Measurements from ENCODE around the gene ACVR1. TPM values are rescaled to one million over a fixed set of nuclear protein-coding genes. Genes with fewer than 3 reads are reported as not detected.
A peak's percentile ranks its signal among the peaks of the same experiment; 100 is the strongest.

The ACVR1 gene
- total RNA-seq, 4 donors from 2014 or later: 17.9 to 41.4 (median 29.9) TPM

DNA sequence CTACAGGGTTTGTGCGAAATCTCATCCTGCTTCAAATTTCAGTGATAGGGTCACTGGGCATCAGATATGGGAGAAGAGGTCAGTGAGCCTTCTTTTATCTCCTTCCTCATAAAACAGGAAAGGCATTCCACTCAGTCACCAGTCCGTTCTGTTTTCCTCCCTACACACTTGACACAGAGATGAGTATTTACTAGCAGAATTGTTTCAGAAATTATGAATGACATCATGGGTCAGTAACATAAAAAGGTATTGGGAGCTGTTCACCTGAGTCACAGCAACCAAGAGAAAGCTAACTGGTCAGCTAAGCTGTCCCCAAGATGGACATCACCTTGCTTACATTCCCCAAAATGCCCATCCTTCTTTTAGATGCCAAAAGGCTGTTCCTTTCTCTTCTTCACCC, 96.3 kb downstream of the ACVR1 start:
- 22 to 58% methylated on average over 2 of the region's 2 CpGs for WGBS, 2 donors (ENCODE audit: low coverage in 1 of 2)
- TF ChIP-seq, protein P1, sequence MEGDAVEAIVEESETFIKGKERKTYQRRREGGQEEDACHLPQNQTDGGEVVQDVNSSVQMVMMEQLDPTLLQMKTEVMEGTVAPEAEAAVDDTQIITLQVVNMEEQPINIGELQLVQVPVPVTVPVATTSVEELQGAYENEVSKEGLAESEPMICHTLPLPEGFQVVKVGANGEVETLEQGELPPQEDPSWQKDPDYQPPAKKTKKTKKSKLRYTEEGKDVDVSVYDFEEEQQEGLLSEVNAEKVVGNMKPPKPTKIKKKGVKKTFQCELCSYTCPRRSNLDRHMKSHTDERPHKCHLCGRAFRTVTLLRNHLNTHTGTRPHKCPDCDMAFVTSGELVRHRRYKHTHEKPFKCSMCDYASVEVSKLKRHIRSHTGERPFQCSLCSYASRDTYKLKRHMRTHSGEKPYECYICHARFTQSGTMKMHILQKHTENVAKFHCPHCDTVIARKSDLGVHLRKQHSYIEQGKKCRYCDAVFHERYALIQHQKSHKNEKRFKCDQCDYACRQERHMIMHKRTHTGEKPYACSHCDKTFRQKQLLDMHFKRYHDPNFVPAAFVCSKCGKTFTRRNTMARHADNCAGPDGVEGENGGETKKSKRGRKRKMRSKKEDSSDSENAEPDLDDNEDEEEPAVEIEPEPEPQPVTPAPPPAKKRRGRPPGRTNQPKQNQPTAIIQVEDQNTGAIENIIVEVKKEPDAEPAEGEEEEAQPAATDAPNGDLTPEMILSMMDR (IDR thresholded peaks at IDR 0.05): no peak
- no peak for TF ChIP-seq POLR2AphosphoS5 (IDR thresholded peaks at IDR 0.05)
- no peak for TF ChIP-seq EP300 (IDR thresholded peaks at IDR 0.05)
- TF ChIP-seq POLR2A (IDR thresholded peaks at IDR 0.05): no peak
- Histone ChIP-seq H3K9me3 (no peaks in the 10 kb centered on the region), H3K4me1 (peaks cover under 1 to 31% (median 9%) of the 10 kb centered on the region in 3 donors), H3K4me3 (no peak overlapping the region), H3K36me3 (peaks cover 0 to 45% of the 10 kb centered on the region in 2 donors), H3K27me3 (no peaks in the 10 kb centered on the region), H3K27ac (no peak overlapping the region)
- ATAC-seq: no peak

GRCh38 chr2:157777427-157777826, 98.7 kb downstream of the ACVR1 start:
- 62 to 67% methylated on average over 4 of the region's 4 CpGs for WGBS, 2 donors (ENCODE audit: low coverage in 1 of 2)
- TF ChIP-seq POLR2A (IDR thresholded peaks at IDR 0.05) (no peak), POLR2AphosphoS5 (IDR thresholded peaks at IDR 0.05) (no peak)
- TF ChIP-seq, protein P1 (IDR thresholded peaks at IDR 0.05): peak; percentile 56 to 74 (median 69)
- ATAC-seq: no peak
- Histone ChIP-seq H3K4me1 (peaks cover 0 to 10% (median 0%) of the 10 kb centered on the region in 3 donors), H3K27ac (no peak overlapping the region), H3K27me3 (no peaks in the 10 kb centered on the region), H3K36me3 (peaks cover 0 to 64% of the 10 kb centered on the region in 2 donors), H3K4me3 (no peak overlapping the region), H3K9me3 (no peaks in the 10 kb centered on the region)

- 30 to 100% methylated on average over 1 of the region's 1 CpG for WGBS, 2 donors (ENCODE audit: low coverage in 1 of 2)
- peaks cover 0 to 92% of the 10 kb centered on the region in 2 donors for H3K36me3 ChIP-seq
- H3K27me3 ChIP-seq: no peaks in the 10 kb centered on the region
- H3K27ac ChIP-seq: no peak overlapping the region
- H3K4me3 ChIP-seq: no peak overlapping the region
- no peaks in the 10 kb centered on the region for H3K9me3 ChIP-seq
- TF ChIP-seq POLR2AphosphoS5 (IDR thresholded peaks at IDR 0.05): no peak
- TF ChIP-seq POLR2A (IDR thresholded peaks at IDR 0.05): no peak
- TF ChIP-seq EP300 (IDR thresholded peaks at IDR 0.05): no peak
- TF ChIP-seq, protein P1 (IDR thresholded peaks at IDR 0.05): no peak
- ATAC-seq: no peak
- H3K4me1 ChIP-seq: no peaks in the 10 kb centered on the region
Measured at GRCh38 chr2:157771234-157771633, 104.9 kb downstream of the ACVR1 start.

- peaks cover 4 to 93% of the 10 kb centered on the region in 2 donors for H3K36me3 ChIP-seq
- no peak overlapping the region for H3K27ac ChIP-seq
- no peaks in the 10 kb centered on the region for H3K9me3 ChIP-seq
- ATAC-seq: no peak
- no peaks in the 10 kb centered on the region for H3K4me1 ChIP-seq
- H3K4me3 ChIP-seq: no peak overlapping the region
- WGBS, 2 donors (ENCODE audit: low coverage in 1 of 2): 60 to 80% methylated on average over 2 of the region's 2 CpGs
- no peaks in the 10 kb centered on the region for H3K27me3 ChIP-seq
- TF ChIP-seq, protein P1 (IDR thresholded peaks at IDR 0.05): no peak
- no peak for TF ChIP-seq POLR2A (IDR thresholded peaks at IDR 0.05)
- TF ChIP-seq POLR2AphosphoS5 (IDR thresholded peaks at IDR 0.05): no peak
- no peak for TF ChIP-seq EP300 (IDR thresholded peaks at IDR 0.05)
Measured at GRCh38 chr2:157769856-157770255, 106.3 kb downstream of the ACVR1 start.

- no peaks in the 10 kb centered on the region for H3K27me3 ChIP-seq
- H3K36me3 ChIP-seq: peaks cover 4 to 96% of the 10 kb centered on the region in 2 donors
- TF ChIP-seq POLR2AphosphoS5 (IDR thresholded peaks at IDR 0.05) (no peak), POLR2A (IDR thresholded peaks at IDR 0.05) (no peak), EP300 (IDR thresholded peaks at IDR 0.05) (no peak)
- TF ChIP-seq, protein P1 (IDR thresholded peaks at IDR 0.05): no peak
- 89 to 100% methylated on average over 1 to 5 of the region's 14 CpGs for WGBS, 2 donors (ENCODE audit: low coverage in 1 of 2)
- H3K27ac ChIP-seq: no peak overlapping the region
- no peaks in the 10 kb centered on the region for H3K4me1 ChIP-seq
- no peaks in the 10 kb centered on the region for H3K9me3 ChIP-seq
- ATAC-seq: no peak
- no peak overlapping the region for H3K4me3 ChIP-seq
Measured at GRCh38 chr2:157764386-157764785, 111.7 kb downstream of the ACVR1 start.
